Loucy (cell line): ENCODE data around the gene SMOC2.

ENCODE experiments used
- H2AFZ ChIP-seq: fragments of 200-600 bp; sonication (generic); 2 replicates; pipeline ENCODE4 v1.6.0; 2016; ENCODE audit warnings: antibody characterized with exemption, mild to moderate bottlenecking, low read length, moderate library complexity
- H3F3A ChIP-seq: fragments of 200-600 bp; 2 replicates; pipeline ENCODE4 v1.6.0; 2016; ENCODE audit warnings: antibody characterized with exemption, low read depth, mild to moderate bottlenecking
- H3K27me3 ChIP-seq: fragments of 200-600 bp; sonication (generic); 2 replicates; pipeline ENCODE4 v1.6.1; 2014; ENCODE audit warnings: low read length, mild to moderate bottlenecking; ENCODE audit not compliant: insufficient read depth, poor library complexity, severe bottlenecking
- H3K36me3 ChIP-seq: fragments of 200-600 bp; sonication (generic); 2 replicates; pipeline ENCODE4 v1.6.1; 2016; ENCODE audit warnings: low read length; ENCODE audit not compliant: insufficient read depth
- H3K4me1 ChIP-seq: fragments of 200-600 bp; sonication (generic); 2 replicates; pipeline ENCODE4 v1.5.1; 2014; ENCODE audit warnings: low read length, mild to moderate bottlenecking; ENCODE audit not compliant: insufficient read depth, poor library complexity, severe bottlenecking
- H3K4me2 ChIP-seq: fragments of 200-600 bp; sonication (generic); 2 replicates; pipeline ENCODE4 v1.6.0; 2014; ENCODE audit warnings: antibody characterized with exemption, low read length, low read depth, mild to moderate bottlenecking; ENCODE audit not compliant: poor library complexity, severe bottlenecking
- H3K4me3 ChIP-seq: fragments of 200-600 bp; sonication (generic); 2 replicates; pipeline ENCODE4 v1.5.1; 2014; ENCODE audit warnings: low read length, mild to moderate bottlenecking, mixed read lengths; ENCODE audit not compliant: poor library complexity, severe bottlenecking
- H3K79me2 ChIP-seq: fragments of 200-600 bp; sonication (generic); 2 replicates; pipeline ENCODE4 v1.6.1; 2014; ENCODE audit warnings: low read length; ENCODE audit not compliant: insufficient read depth
- H3K9ac ChIP-seq: fragments of 200-600 bp; sonication (generic); 2 replicates; pipeline ENCODE4 v1.6.0; 2014; ENCODE audit warnings: mild to moderate bottlenecking, low read depth, low read length, moderate library complexity; ENCODE audit not compliant: poor library complexity, severe bottlenecking
- H3K9me2 ChIP-seq: fragments of 200-600 bp; sonication (generic); replicated peaks from 2 replicates; pipeline ENCODE4 v1.6.1; 2016; ENCODE audit warnings: low read depth, low read length, mixed read lengths
- H3K9me3 ChIP-seq: fragments of 200-600 bp; sonication (generic); 2 replicates; pipeline ENCODE4 v1.6.1; 2014; ENCODE audit warnings: mild to moderate bottlenecking, antibody characterized with exemption, low read length, low read depth; ENCODE audit not compliant: insufficient read depth
- H4K20me1 ChIP-seq: fragments of 200-600 bp; sonication (generic); 2 replicates; pipeline ENCODE4 v1.6.0; 2014; ENCODE audit warnings: antibody characterized with exemption, low read length, mild to moderate bottlenecking; ENCODE audit not compliant: insufficient read depth, poor library complexity, severe bottlenecking
- EZH2phosphoT487 ChIP-seq: fragments of 200-600 bp; IDR thresholded peaks from 2 replicates; pipeline ENCODE4 v1.6.1; 2018; ENCODE audit warnings: antibody characterized with exemption, mild to moderate bottlenecking, moderate library complexity, borderline replicate concordance
- TF ChIP-seq, protein P1 (sequence below): fragments of 200-600 bp; sonication (generic); conservative IDR thresholded peaks from 2 replicates; pipeline ENCODE4 v1.5.1; 2014; ENCODE audit warnings: mild to moderate bottlenecking, antibody characterized with exemption, low read length

The SMOC2 gene

GRCh38 chr6:168504366-168504765, 63.4 kb downstream of the SMOC2 start:
- Histone ChIP-seq H3K9ac (no peak overlapping the region), H3K4me1 (no peaks in the 10 kb centered on the region), H3K4me2 (no peak overlapping the region), H2AFZ (no peak overlapping the region), H3K4me3 (no peak overlapping the region), H3K36me3 (no peaks in the 10 kb centered on the region), H4K20me1 (no peaks in the 10 kb centered on the region), H3F3A (no peaks in the 10 kb centered on the region), H3K27me3 (no peaks in the 10 kb centered on the region), H3K79me2 (no peaks in the 10 kb centered on the region), H3K9me2 (no peaks in the 10 kb centered on the region), H3K9me3 (peaks cover 15% of the 10 kb centered on the region; the same call in 1 of the 2 replicates)
- no peak for TF ChIP-seq EZH2phosphoT487
- TF ChIP-seq, protein P1, sequence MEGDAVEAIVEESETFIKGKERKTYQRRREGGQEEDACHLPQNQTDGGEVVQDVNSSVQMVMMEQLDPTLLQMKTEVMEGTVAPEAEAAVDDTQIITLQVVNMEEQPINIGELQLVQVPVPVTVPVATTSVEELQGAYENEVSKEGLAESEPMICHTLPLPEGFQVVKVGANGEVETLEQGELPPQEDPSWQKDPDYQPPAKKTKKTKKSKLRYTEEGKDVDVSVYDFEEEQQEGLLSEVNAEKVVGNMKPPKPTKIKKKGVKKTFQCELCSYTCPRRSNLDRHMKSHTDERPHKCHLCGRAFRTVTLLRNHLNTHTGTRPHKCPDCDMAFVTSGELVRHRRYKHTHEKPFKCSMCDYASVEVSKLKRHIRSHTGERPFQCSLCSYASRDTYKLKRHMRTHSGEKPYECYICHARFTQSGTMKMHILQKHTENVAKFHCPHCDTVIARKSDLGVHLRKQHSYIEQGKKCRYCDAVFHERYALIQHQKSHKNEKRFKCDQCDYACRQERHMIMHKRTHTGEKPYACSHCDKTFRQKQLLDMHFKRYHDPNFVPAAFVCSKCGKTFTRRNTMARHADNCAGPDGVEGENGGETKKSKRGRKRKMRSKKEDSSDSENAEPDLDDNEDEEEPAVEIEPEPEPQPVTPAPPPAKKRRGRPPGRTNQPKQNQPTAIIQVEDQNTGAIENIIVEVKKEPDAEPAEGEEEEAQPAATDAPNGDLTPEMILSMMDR, result no peak

DNA sequence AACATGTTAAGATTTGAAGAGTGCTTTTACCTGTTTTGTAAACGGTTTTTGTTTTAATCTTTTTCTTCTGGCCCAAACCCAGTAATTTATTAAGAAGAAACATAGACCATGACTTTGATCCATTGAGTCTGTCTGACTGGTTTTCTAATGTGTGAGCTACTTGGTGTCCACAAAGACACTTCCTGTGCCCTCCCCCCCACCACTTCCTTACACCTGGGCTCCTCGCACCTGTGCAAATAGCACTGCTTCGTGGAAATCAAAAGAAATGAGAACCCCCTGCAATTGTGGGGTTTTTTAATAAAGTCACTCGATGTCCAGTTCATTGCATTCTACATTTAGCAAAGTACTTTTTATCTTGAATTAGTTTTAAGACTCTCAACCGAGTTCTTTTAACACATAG, 65.5 kb downstream of the SMOC2 start:
- H3K4me3 ChIP-seq, result no peak overlapping the region
- no peaks in the 10 kb centered on the region for H3F3A ChIP-seq
- no peak for TF ChIP-seq EZH2phosphoT487
- TF ChIP-seq, protein P1, result no peak
- H3K4me2 ChIP-seq, result no peak overlapping the region
- H3K36me3 ChIP-seq, result no peaks in the 10 kb centered on the region
- H2AFZ ChIP-seq, result no peak overlapping the region
- H3K9ac ChIP-seq, result no peak overlapping the region
- H3K27me3 ChIP-seq, result no peaks in the 10 kb centered on the region
- no peaks in the 10 kb centered on the region for H3K4me1 ChIP-seq
- peaks cover 10% of the 10 kb centered on the region; the same call in 1 of the 2 replicates for H3K9me3 ChIP-seq
- no peaks in the 10 kb centered on the region for H3K9me2 ChIP-seq
- H4K20me1 ChIP-seq, result no peaks in the 10 kb centered on the region
- no peaks in the 10 kb centered on the region for H3K79me2 ChIP-seq

DNA sequence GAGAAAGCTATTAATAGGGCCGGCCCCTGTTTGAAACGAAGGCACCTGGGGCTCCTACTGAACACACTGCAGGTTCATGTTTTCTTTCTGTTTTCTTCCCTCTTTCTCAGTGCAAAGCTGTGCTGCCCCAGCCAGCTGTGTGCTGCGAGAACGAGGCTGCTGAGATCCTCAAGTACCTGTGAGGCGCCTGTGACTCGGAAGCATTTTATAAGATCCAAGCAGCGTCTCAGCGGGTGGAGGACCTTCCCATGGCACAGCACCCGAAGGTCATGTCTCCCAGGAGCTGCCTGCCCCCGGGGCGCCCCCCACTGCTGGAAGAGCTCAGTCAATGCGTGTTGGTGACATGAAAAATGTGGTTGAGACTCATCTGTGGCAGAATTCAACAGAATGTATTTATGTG, 66.3 kb downstream of the SMOC2 start:
- no peak for TF ChIP-seq EZH2phosphoT487
- TF ChIP-seq, protein P1, result no peak
- Histone ChIP-seq H3K9me3 (peaks cover 10% of the 10 kb centered on the region; the same call in 1 of the 2 replicates), H3K9ac (no peak overlapping the region)

More for the DNA sequence above, 66.3 kb downstream of the SMOC2 start:
- Histone ChIP-seq H3K79me2 (no peaks in the 10 kb centered on the region), H2AFZ (no peak overlapping the region), H3K36me3 (no peaks in the 10 kb centered on the region), H4K20me1 (no peaks in the 10 kb centered on the region), H3K4me3 (no peak overlapping the region), H3K27me3 (no peaks in the 10 kb centered on the region), H3K4me1 (no peaks in the 10 kb centered on the region), H3K4me2 (no peak overlapping the region), H3K9me2 (no peaks in the 10 kb centered on the region), H3F3A (no peaks in the 10 kb centered on the region)
